Astrocyte (in vitro differentiated cells and primary cell): ENCODE data around the gene SENP8.

Experiments used
- CTCF ChIP-seq: IDR thresholded peaks from 2 replicates; pipeline ENCODE4 v1.5.1; 2011; ENCODE audit warnings: low read depth, mild to moderate bottlenecking, inconsistent platforms, low read length, moderate library complexity; ENCODE audit not compliant: insufficient read depth
- EZH2 ChIP-seq: IDR thresholded peaks from 2 replicates; pipeline ENCODE4 v1.6.1; 2012; ENCODE audit warnings: mild to moderate bottlenecking, low read length, inconsistent platforms; ENCODE audit not compliant: insufficient read depth

- no peak for TF ChIP-seq CTCF
- no peak for TF ChIP-seq EZH2
These were observed 60.9 kb downstream of the SENP8 start for GRCh38 chr15:72178976-72179585.
